Measurements from ENCODE around the gene C1orf21. TPM values are rescaled to one million over a fixed set of nuclear protein-coding genes. Genes with fewer than 3 reads are reported as not detected.

Gene C1orf21
- total and polyA plus RNA-seq, 2 donors (not counting 1 experiment from before 2014, with no cell fraction given), result 53.0 to 95.4 TPM

GRCh38 chr1:184641894-184642293 lies 255.1 kb downstream of the C1orf21 start:
- no peak overlapping the region for H2AFZ ChIP-seq (ENCODE audit: low read length)
- no peaks in the 10 kb centered on the region for H4K20me1 ChIP-seq (ENCODE audit: control insufficient read depth, extremely low read depth, insufficient read depth, low read length)
- peaks cover 2% of the 10 kb centered on the region for H3K27me3 ChIP-seq (ENCODE audit: control insufficient read depth, insufficient read depth, low read length)
- no peaks in the 10 kb centered on the region for H3K79me2 ChIP-seq (ENCODE audit: control insufficient read depth, insufficient read depth, low read length)
- H3K27ac ChIP-seq (ENCODE audit: insufficient read depth, low read length), result no peak overlapping the region
- H3K36me3 ChIP-seq (ENCODE audit: control insufficient read depth, insufficient read depth, low read length), result no peaks in the 10 kb centered on the region
- no peaks in the 10 kb centered on the region for H3K9me3 ChIP-seq (ENCODE audit: control insufficient read depth, insufficient read depth, low read depth, low read length)
- no peaks in the 10 kb centered on the region for H3K4me1 ChIP-seq (ENCODE audit: control insufficient read depth, extremely low read depth, insufficient read depth, low read length)
- no peak overlapping the region for H3K4me2 ChIP-seq (ENCODE audit: extremely low read depth, insufficient read depth, low read length)
- H3K4me3 ChIP-seq (replicated peaks in 1 of 4; ENCODE audit: control extremely low read depth in 1 of 4, insufficient read depth in 1 of 4, low read depth in 3 of 4, low read length in 4 of 4), result no peak overlapping the region
- no peak overlapping the region for H3K9ac ChIP-seq (ENCODE audit: insufficient read depth, low read length)
- no peak for DNase-seq (ENCODE audit: low read depth in 2 of 2)
- TF ChIP-seq EZH2 (IDR thresholded peaks at IDR 0.05; ENCODE audit: low read length, missing control alignments) (no peak), CTCF (conservative IDR thresholded peaks at IDR 0.05 in 1 of 2, IDR thresholded peaks at IDR 0.05 in 1 of 2; ENCODE audit: low read depth in 1 of 2, low read length in 2 of 2) (no peak)

GRCh38 chr1:184643661-184644060 lies 256.8 kb downstream of the C1orf21 start:
- Histone ChIP-seq H3K27me3 (ENCODE audit: control insufficient read depth, insufficient read depth, low read length) (peaks cover 2% of the 10 kb centered on the region), H3K9ac (ENCODE audit: insufficient read depth, low read length) (no peak overlapping the region), H3K27ac (ENCODE audit: insufficient read depth, low read length) (no peak overlapping the region), H2AFZ (ENCODE audit: low read length) (no peak overlapping the region), H3K4me1 (ENCODE audit: control insufficient read depth, extremely low read depth, insufficient read depth, low read length) (peaks cover 2% of the 10 kb centered on the region), H4K20me1 (ENCODE audit: control insufficient read depth, extremely low read depth, insufficient read depth, low read length) (no peaks in the 10 kb centered on the region), H3K36me3 (ENCODE audit: control insufficient read depth, insufficient read depth, low read length) (no peaks in the 10 kb centered on the region), H3K9me3 (ENCODE audit: control insufficient read depth, insufficient read depth, low read depth, low read length) (no peaks in the 10 kb centered on the region), H3K4me3 (replicated peaks in 1 of 4; ENCODE audit: control extremely low read depth in 1 of 4, insufficient read depth in 1 of 4, low read depth in 3 of 4, low read length in 4 of 4) (no peak overlapping the region), H3K79me2 (ENCODE audit: control insufficient read depth, insufficient read depth, low read length) (no peaks in the 10 kb centered on the region), H3K4me2 (ENCODE audit: extremely low read depth, insufficient read depth, low read length) (no peak overlapping the region)
- no peak for TF ChIP-seq CTCF (conservative IDR thresholded peaks at IDR 0.05 in 1 of 2, IDR thresholded peaks at IDR 0.05 in 1 of 2; ENCODE audit: low read depth in 1 of 2, low read length in 2 of 2)
- DNase-seq (ENCODE audit: low read depth in 2 of 2), result peak in 1 of 2 donors; percentile 48

GRCh38 chr1:184644771-184645170 lies 257.9 kb downstream of the C1orf21 start:
- no peak overlapping the region for H3K4me2 ChIP-seq (ENCODE audit: extremely low read depth, insufficient read depth, low read length)
- no peak for TF ChIP-seq CTCF (conservative IDR thresholded peaks at IDR 0.05 in 1 of 2, IDR thresholded peaks at IDR 0.05 in 1 of 2; ENCODE audit: low read depth in 1 of 2, low read length in 2 of 2)
- no peak for TF ChIP-seq EZH2 (IDR thresholded peaks at IDR 0.05; ENCODE audit: low read length, missing control alignments)
- H3K79me2 ChIP-seq (ENCODE audit: control insufficient read depth, insufficient read depth, low read length), result no peaks in the 10 kb centered on the region
- H3K9ac ChIP-seq (ENCODE audit: insufficient read depth, low read length), result no peak overlapping the region
- peaks cover 2% of the 10 kb centered on the region for H3K27me3 ChIP-seq (ENCODE audit: control insufficient read depth, insufficient read depth, low read length)
- H3K36me3 ChIP-seq (ENCODE audit: control insufficient read depth, insufficient read depth, low read length), result no peaks in the 10 kb centered on the region
- H3K9me3 ChIP-seq (ENCODE audit: control insufficient read depth, insufficient read depth, low read depth, low read length), result no peaks in the 10 kb centered on the region
- no peaks in the 10 kb centered on the region for H4K20me1 ChIP-seq (ENCODE audit: control insufficient read depth, extremely low read depth, insufficient read depth, low read length)
- DNase-seq (ENCODE audit: low read depth in 2 of 2), result no peak
- H2AFZ ChIP-seq (ENCODE audit: low read length), result no peak overlapping the region
- peaks cover 9% of the 10 kb centered on the region for H3K4me1 ChIP-seq (ENCODE audit: control insufficient read depth, extremely low read depth, insufficient read depth, low read length)
- no peak overlapping the region for H3K4me3 ChIP-seq (replicated peaks in 1 of 4; ENCODE audit: control extremely low read depth in 1 of 4, insufficient read depth in 1 of 4, low read depth in 3 of 4, low read length in 4 of 4)
- H3K27ac ChIP-seq (ENCODE audit: insufficient read depth, low read length), result no peak overlapping the region

Measured in fibroblast of lung (primary cell).